ENCODE measurements around the gene NUP214.
A peak's percentile ranks its signal among the peaks of the same experiment; 100 is the strongest.
"Not testable (repeated sequence)": the region's sequence is repeated elsewhere in the genome, so short reads cannot be mapped to it uniquely, and the experiment has no call there.

The NUP214 gene

GRCh38 chr9:131228988-131229387 is 103.6 kb downstream of the NUP214 start:
- no peak for DNase-seq (ENCODE audit: low read depth in 1 of 2, low spot score in 1 of 2)

GRCh38 chr9:131233556-131233955 is 108.2 kb downstream of the NUP214 start:
- no peak for DNase-seq (ENCODE audit: low read depth in 1 of 2, low spot score in 1 of 2)

- DNase-seq (ENCODE audit: low read depth in 1 of 2, low spot score in 1 of 2), result no peak
These were observed 108.6 kb downstream of the NUP214 start for GRCh38 chr9:131233995-131234394.

GRCh38 chr9:131234799-131235479 is 109.6 kb downstream of the NUP214 start:
- no peak for DNase-seq (ENCODE audit: low read depth in 1 of 2, low spot score in 1 of 2)

GRCh38 chr9:131235480-131235851 is 110.1 kb downstream of the NUP214 start:
- no peak for DNase-seq (ENCODE audit: low read depth in 1 of 2, low spot score in 1 of 2)

GRCh38 chr9:131236161-131236560 is 110.8 kb downstream of the NUP214 start:
- DNase-seq (ENCODE audit: low read depth in 1 of 2, low spot score in 1 of 2), result no peak

GRCh38 chr9:131236761-131237160 is 111.4 kb downstream of the NUP214 start:
- DNase-seq (ENCODE audit: low read depth in 1 of 2, low spot score in 1 of 2), result no peak

GRCh38 chr9:131237291-131237690 is 111.9 kb downstream of the NUP214 start:
- no peak for DNase-seq (ENCODE audit: low read depth in 1 of 2, low spot score in 1 of 2)

GRCh38 chr9:131237931-131238401 is 112.6 kb downstream of the NUP214 start:
- peak; percentile 66 to 81 for DNase-seq (ENCODE audit: low read depth in 1 of 2, low spot score in 1 of 2)

GRCh38 chr9:131238402-131239021 is 113.1 kb downstream of the NUP214 start:
- no peak for DNase-seq (ENCODE audit: low read depth in 1 of 2, low spot score in 1 of 2)

GRCh38 chr9:131239161-131239975 is 114.0 kb downstream of the NUP214 start:
- DNase-seq (ENCODE audit: low read depth in 1 of 2, low spot score in 1 of 2), result no peak

GRCh38 chr9:131240047-131240921 is 114.9 kb downstream of the NUP214 start:
- DNase-seq (ENCODE audit: low read depth in 1 of 2, low spot score in 1 of 2), result no peak

GRCh38 chr9:131244331-131244730 is 118.9 kb downstream of the NUP214 start:
- DNase-seq (ENCODE audit: low read depth in 1 of 2, low spot score in 1 of 2), result not testable (repeated sequence)

GRCh38 chr9:131246618-131247017 is 121.2 kb downstream of the NUP214 start:
- DNase-seq (ENCODE audit: low read depth in 1 of 2, low spot score in 1 of 2), result no peak

- no peak for DNase-seq (ENCODE audit: low read depth in 1 of 2, low spot score in 1 of 2)
These were observed 126.7 kb downstream of the NUP214 start for GRCh38 chr9:131252120-131252519.

- no peak for DNase-seq (ENCODE audit: low read depth in 1 of 2, low spot score in 1 of 2)
These were observed 128.6 kb downstream of the NUP214 start for GRCh38 chr9:131253891-131254491.

- DNase-seq (ENCODE audit: low read depth in 1 of 2, low spot score in 1 of 2), result no peak
These were observed 129.2 kb downstream of the NUP214 start for GRCh38 chr9:131254626-131255025.

GRCh38 chr9:131255676-131256197 is 130.4 kb downstream of the NUP214 start:
- DNase-seq (ENCODE audit: low read depth in 1 of 2, low spot score in 1 of 2), result no peak

- no peak for DNase-seq (ENCODE audit: low read depth in 1 of 2, low spot score in 1 of 2)
These were observed 132.1 kb downstream of the NUP214 start for GRCh38 chr9:131257266-131258025.

GRCh38 chr9:131258186-131258585 is 132.8 kb downstream of the NUP214 start:
- DNase-seq (ENCODE audit: low read depth in 1 of 2, low spot score in 1 of 2), result no peak

All from activated CD4-positive, alpha-beta T cell treated with anti-CD3 and anti-CD28 coated beads, Interleukin-2, amount 50 U/mL, for 24 hours (primary cell).